Measurements from ENCODE around the gene SLCO2B1.
A peak's percentile ranks its signal among the peaks of the same experiment; 100 is the strongest.

SLCO2B1 gene

GRCh38 chr11:75145196-75145971 lies 5.5 kb upstream of the SLCO2B1 start:
- no peak for DNase-seq

- DNase-seq: no peak
These were observed 4.9 kb upstream of the SLCO2B1 start for GRCh38 chr11:75145972-75146519.

- no peak for DNase-seq
These were observed 4.2 kb upstream of the SLCO2B1 start for GRCh38 chr11:75146711-75147110.

- peak in 1 of 6 experiments; percentile 16 for DNase-seq
These were observed 3.6 kb upstream of the SLCO2B1 start for GRCh38 chr11:75147191-75147874.

DNA sequence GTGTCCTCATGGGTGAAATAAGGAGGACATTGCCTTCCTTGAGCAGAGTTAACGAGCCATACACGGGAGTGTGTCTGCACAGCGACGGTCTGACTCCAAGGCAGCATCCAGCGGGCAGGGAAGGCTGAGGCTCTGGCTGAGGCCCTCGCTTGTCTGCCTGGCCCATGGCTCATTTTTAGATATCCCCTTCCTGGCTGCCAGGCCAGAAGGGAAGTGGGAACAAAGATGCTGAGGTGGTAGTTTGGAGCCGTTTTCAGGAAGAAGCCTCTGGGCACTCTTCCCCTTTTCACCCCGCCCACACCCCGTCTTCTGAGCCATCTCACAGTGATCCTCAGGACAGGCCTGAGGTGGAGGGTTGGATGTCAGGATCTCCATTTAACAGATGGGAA lies 3.0 kb upstream of the SLCO2B1 start:
- no peak for DNase-seq

GRCh38 chr11:75148436-75148983 lies 2.4 kb upstream of the SLCO2B1 start:
- DNase-seq: no peak

- DNase-seq: no peak
These were observed 991 bp upstream of the SLCO2B1 start for GRCh38 chr11:75149766-75150465.

DNA sequence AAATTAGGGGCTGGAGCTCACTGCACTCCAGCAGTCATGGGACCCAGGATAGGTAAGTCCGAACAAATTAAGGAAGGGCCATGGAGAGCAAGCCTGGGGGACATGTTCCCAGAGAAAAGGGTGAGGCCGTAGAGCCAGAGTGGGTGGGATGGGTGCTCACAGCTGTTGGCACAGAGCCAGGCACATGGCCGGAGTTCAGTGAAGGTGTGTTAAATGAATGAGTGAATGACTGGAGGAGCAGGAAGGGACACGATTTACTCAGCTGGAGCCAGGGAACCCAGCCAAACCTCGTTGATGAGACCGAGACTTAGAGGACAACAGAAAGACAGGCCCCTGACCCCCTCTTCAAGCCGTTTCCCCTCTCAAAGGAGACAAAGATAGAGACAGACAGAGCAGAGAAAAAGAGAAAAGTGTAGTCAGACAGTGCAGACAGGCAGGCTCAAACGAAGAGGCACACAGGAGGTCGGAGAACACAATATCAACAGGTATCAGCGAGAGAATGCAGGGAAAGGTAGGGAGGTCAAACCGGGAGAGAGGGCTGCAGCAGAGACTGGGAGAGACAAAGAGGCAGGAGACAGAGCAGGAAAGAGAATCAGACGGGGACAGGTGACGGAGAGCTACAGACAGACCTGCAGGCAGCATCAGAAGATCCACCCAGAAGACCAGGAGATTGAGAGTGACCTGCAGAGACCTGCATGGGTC lies 590 bp downstream of the SLCO2B1 start:
- DNase-seq: no peak

DNA sequence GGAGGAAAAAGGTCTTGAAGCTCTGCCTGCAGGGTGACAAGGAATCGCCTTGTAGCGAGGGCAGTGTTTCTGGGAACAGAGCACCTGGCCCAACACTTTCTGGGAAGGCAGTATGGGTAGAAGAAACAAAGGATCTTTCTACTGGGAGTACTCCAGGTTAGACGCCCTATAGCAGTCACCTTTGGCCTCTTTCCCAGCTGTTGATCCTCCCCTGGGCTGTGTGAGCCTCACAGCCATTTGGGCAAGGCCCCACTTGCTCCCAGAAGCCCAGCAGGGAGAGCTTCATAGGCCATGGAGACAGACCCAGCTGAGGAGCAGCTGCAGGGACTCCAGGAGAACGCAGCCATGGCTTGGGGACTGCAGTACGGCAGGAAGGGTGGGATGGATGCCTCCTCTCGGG lies 1.2 kb downstream of the SLCO2B1 start:
- DNase-seq: no peak

DNA sequence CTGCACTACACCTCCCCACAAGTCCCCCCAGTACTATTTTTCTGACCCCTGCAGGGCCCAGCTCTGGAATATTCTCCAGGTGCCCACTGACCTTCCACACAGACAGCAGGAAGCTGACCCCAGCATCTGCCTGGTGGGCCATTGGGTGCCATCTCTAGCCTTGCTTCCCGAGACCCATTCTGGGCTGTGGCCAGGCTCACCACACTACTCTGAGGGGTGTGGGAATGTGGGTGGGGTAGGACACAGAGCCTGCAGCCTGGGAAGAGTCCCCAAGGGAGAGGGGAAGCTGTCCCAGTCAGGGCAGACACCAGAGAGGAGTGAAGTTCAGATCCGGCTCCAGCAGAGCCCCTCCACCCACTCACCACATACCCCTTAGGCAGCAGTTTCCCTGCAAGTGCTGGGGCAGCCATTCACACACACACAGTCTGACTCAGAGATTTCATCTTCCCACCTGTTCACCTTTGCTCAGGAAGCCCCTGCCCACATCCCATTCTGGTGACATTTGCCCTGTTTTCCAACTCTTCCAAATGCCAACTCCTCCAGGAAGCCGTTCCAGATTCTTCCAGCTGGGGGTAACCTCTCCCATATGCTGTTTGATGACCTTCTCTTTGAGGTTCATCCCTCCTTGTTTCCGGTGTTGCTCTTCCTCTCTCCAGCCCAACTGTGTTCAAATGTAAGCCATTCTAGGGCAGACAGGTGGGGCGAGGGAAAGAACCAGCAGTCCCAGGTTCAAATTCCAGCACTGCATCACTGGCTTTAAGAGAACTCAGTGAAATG lies 1.9 kb downstream of the SLCO2B1 start:
- DNase-seq: no peak

- DNase-seq: no peak
These were observed 4.0 kb downstream of the SLCO2B1 start for GRCh38 chr11:75154646-75155569.

DNA sequence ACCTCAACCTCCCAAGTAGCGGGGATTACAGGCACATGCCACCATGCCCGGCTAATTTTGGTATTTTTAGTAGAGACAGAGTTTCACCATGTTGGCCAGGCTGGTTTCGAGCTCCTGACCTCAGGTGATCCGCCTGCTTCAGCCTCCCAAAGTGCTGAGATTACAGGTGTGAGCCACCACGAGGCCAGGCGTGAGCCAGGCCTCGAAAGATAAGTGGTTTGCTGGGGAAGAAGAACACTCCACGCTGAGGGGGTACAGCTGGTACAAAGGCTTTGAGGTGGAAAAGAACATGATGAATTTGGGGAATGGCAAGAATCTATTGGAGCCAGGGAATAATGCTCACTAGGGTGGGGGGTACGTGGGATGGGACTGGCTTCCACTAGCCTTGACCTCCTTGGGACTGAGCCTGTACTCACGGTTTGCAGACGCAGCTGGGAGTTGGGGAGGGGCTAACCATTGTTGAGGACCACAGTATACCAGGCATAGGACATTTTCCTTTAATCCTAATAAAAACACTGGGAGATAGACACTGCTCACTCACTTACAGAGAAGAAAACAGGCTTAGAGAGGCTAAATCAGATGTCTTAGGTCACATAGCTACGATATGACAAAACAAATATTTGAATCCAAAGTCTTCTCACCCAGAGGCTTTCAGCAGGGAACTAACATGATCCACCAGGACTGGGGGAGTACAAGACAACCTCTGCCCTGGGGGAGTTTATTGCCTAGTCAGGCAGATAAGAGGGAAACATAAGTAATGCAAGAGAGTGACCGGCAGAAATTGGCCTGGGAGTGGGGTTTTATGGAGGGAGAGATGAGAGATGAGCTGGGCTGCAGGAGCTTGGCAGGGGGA lies 4.9 kb downstream of the SLCO2B1 start:
- DNase-seq: no peak

- DNase-seq: no peak
These were observed 7.3 kb downstream of the SLCO2B1 start for GRCh38 chr11:75158241-75158640.

DNA sequence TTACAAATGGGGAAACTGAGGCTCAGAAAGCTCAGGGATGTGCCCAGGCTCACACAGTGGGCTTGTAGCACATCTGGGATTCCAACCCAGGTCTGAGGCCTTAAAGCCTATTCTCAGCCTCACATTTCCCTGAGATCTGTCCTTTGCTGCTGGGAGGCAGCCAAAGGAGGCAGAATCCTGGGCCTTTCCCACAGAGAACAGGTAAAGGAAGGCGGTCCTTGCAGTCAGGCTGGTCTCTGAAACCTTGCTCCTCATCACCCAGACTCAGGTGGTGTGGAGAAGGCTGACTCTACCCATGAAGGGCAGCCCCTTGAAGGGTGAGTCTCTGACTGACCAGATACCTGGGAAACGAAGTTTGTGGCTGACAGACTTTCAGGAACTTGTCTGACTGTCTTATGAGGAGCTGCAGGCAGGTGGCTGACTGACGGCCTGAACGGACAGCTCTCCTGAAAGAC lies 7.8 kb downstream of the SLCO2B1 start:
- DNase-seq: no peak

- DNase-seq: no peak
These were observed 8.4 kb downstream of the SLCO2B1 start for GRCh38 chr11:75159151-75159953.

DNA sequence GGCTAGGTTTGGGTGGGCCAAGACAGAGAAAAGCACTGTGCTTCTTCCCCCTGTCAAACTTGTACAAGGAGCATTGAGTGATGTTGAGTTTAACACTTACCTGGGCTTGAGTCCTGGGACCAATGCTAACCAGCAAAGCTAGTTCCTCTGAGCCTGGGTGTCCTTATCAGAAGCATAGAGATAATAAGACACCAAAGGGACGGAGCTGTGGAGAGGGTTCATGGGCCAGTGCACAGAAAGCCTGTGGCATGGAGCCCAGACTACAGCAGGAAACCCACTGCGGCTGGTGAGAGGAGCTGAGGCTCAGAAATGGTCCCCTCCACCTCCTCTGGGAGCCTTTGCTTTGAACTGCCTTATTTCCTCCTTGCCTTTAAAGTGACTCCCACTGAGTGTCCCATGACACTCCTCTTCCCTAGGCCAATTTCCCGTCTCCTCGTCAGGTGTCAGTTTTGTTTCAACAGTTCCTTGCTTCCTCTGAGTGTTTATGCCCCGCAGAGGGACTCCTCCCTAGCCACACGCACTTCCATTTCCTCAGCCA lies 9.4 kb downstream of the SLCO2B1 start:
- DNase-seq: no peak

- no peak for DNase-seq
These were observed 10.0 kb downstream of the SLCO2B1 start for GRCh38 chr11:75160880-75161279.

- no peak for DNase-seq
These were observed 10.7 kb downstream of the SLCO2B1 start for GRCh38 chr11:75161506-75162095.

Measured in stimulated activated naive CD4-positive, alpha-beta T cell (primary cell).